ENCODE measurements around the gene MRPS18B. TPM values are rescaled to one million over a fixed set of nuclear protein-coding genes. Genes with fewer than 3 reads are reported as not detected.

MRPS18B gene
- total and polyA plus RNA-seq, 2 of the 13 experiments (the other 11 are each of a cell fraction or from before 2014, with no cell fraction given) = 125 to 131 TPM

DNA sequence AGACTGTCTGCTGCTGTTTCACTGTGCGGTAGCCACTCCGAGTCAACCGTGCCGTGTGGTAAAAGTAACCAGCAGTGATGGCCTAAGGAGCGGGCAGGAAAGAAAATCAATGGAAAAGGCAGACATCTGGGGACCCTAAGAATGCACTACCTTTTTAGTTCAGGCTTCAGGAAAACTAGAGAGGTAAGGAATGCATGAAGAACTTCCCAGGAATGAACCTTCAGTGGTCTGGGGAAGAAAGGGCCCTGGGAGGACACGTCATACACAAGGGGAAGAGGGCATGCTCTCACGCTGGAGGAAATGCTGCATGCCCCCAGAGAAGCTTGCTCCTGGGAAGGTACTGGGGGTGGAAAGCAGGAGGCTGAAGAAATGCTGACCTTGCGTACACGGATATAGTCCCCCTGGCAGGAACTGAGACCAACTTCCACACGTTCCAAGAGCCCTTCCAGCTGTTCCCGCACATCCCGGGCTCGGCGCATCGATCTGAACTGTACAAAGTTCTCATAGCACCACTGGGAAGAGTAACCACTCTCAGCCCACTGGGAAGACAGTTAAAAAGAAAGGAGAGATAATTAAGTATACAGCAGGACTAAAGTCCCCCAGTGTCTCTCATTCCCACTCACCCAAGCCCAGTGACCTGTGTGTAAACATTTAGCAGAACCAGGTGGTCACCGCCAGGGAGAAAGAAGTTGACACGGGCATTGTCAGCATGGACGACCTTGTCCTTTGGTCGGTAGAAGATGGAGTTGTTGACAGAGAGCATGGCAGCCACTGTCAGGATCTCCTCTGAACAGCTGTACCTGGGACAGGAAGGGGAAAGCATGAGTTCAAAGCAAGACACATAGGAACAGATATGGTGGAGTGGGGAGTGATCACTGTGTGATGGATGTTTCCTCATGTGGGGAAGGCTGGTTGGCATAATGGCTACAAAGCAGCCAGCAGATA is 37.4 kb downstream of the MRPS18B start (continued):
- TF ChIP-seq ZNF142 (CRISPR knock-in tag; IDR thresholded peaks at IDR 0.05) (no peak), ZFP37 (CRISPR knock-in tag; IDR thresholded peaks at IDR 0.05; ENCODE audit: borderline replicate concordance) (no peak), KLF11 (CRISPR knock-in tag; IDR thresholded peaks at IDR 0.05) (no peak), BRD4 (CRISPR knock-in tag; IDR thresholded peaks at IDR 0.05) (no peak), ZNF576 (CRISPR knock-in tag; IDR thresholded peaks at IDR 0.05) (no peak), ZNF878 (CRISPR knock-in tag; IDR thresholded peaks at IDR 0.05) (peak; percentile 79; the same call in 1 of the 2 replicates), ZNF101 (CRISPR knock-in tag; IDR thresholded peaks at IDR 0.05; ENCODE audit: borderline replicate concordance, low read depth) (no peak), ZMYM3 (CRISPR knock-in tag; IDR thresholded peaks at IDR 0.05) (peak; percentile 70), NR1H2 (CRISPR knock-in tag; IDR thresholded peaks at IDR 0.05; ENCODE audit: borderline replicate concordance, low read depth) (no peak), ATRX (CRISPR knock-in tag; IDR thresholded peaks at IDR 0.05; ENCODE audit: borderline replicate concordance) (no peak), ZNF501 (CRISPR knock-in tag; IDR thresholded peaks at IDR 0.05) (peak; percentile 97), HINFP (CRISPR knock-in tag; IDR thresholded peaks at IDR 0.05; ENCODE audit: low read depth) (peak; percentile 40), ETV6 (CRISPR knock-in tag; conservative IDR thresholded peaks at IDR 0.05) (no peak), SOX5 (CRISPR knock-in tag; IDR thresholded peaks at IDR 0.05; ENCODE audit: borderline replicate concordance) (peak; percentile 98), NR2F6 (IDR thresholded peaks at IDR 0.05) (peak; percentile 82), NR2F6 (CRISPR knock-in tag; IDR thresholded peaks at IDR 0.05) (peak; percentile 92), ZNF138 (CRISPR knock-in tag; IDR thresholded peaks at IDR 0.05; ENCODE audit: low read depth) (no peak), TBP (CRISPR knock-in tag; IDR thresholded peaks at IDR 0.05) (no peak), ZNF614 (CRISPR knock-in tag; IDR thresholded peaks at IDR 0.05; ENCODE audit: borderline replicate concordance) (peak; percentile 90), ZNF619 (CRISPR knock-in tag; IDR thresholded peaks at IDR 0.05) (peak; percentile 89), ZNF256 (CRISPR knock-in tag; conservative IDR thresholded peaks at IDR 0.05) (no peak), GATAD1 (CRISPR knock-in tag; IDR thresholded peaks at IDR 0.05) (peak; percentile 83)
- TF ChIP-seq, protein P1, sequence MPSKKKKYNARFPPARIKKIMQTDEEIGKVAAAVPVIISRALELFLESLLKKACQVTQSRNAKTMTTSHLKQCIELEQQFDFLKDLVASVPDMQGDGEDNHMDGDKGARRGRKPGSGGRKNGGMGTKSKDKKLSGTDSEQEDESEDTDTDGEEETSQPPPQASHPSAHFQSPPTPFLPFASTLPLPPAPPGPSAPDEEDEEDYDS (CRISPR knock-in tag; IDR thresholded peaks at IDR 0.05) = peak; percentile 32; the same call in 1 of the 2 replicates

All from HepG2 (cell line).